Stimulated activated CD8-positive, alpha-beta memory T cell treated with anti-CD3 and anti-CD28 coated beads, Interleukin-7, amount 100 ng/mL, for 1 hour (primary cell): ENCODE data around the gene LRRN3.
A peak's percentile ranks its signal among the peaks of the same experiment; 100 is the strongest.
"Not testable (repeated sequence)": the region's sequence is repeated elsewhere in the genome, so short reads cannot be mapped to it uniquely, and the experiment has no call there.

ENCODE experiments used
- DNase-seq, 2 donors: peaks; one replicate each; pipeline ENCODE4 v3.0.0-alpha.2; 2020; ENCODE audit warnings: low read depth in 2 of 2

Gene LRRN3

DNA sequence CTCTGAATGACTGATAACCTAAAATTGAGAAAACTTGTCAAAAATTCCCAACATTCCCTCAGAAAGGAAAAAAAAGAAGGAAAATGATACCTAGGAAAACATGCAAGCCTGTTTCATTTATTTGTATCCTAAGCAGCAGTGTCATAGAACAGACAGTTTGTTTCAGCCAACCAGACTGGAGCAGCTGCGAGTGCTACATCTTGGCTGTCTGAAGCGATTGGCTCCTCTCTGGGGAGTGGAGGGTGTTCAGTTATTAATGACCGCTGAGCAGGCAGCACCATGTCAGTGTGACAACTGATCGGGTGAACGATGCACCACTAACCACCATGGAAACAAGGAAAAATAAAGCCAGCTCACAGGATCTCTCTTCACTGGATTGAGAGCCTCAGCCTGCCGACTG is at the start of gene LRRN3:
Gene LRRN3 (plus strand): TSS at position 282 of the 400 bp plus-strand sequence. CDS start 31,646 bp downstream, outside the sequence.
- peak in 1 of 2 donors; percentile 9 for DNase-seq

DNA sequence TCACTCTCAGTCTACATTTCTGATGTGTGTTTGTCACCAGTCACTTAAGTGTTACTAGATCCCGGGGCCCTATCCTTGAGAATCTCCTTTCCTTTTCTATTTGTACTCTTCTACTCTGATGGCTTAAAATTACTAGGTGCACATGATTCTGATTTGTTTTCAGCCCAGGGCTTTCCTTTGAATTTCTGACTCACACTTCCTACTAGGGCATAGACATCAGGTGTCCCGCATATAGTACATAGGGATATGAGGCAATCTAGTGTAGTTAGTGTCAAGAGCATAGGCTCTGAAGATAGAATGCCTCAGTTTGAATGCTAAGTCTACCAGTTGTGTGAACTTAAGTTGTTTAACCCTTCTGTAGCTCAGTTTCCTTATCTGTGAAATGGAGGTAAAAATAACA is 49.4 kb upstream of the LRRN3 start:
- DNase-seq, result no peak

DNA sequence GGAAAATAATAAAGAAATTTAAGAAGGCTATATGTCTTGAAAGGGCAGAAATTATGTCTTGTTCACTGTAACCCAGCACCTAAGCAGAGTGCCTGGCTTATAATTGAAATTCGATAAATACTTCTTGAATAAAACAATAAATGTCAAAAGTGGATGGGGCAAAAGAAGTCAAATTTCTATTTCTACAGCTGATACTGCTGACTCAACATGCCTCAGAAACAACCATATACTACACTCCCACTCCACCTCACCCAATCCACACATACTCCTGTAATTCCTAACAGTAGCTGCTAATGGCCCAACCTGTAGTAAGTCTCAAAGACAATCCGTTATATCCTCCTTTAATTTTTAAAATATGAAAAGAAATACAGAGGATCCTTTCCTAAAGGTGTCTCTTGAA is 48.1 kb upstream of the LRRN3 start:
- no peak for DNase-seq

DNA sequence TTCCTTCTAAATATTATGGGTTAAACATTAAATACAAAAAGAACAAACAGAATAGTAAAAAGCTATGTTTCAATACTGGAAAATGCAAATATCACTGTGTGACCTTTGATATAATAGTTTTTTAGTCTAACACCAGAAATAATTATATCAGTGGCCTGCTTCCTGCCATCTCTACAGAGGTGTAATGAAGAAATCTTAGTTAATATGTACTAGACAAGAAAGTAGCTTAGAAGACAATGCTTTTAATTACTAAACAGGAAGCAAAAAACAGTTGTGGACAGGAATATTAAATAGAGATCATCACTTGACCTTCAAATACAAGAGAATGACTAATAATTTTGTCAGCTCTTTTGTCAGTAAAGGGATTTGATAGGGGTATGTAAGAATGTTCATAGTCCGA is 47.4 kb upstream of the LRRN3 start:
- DNase-seq, result no peak

DNA sequence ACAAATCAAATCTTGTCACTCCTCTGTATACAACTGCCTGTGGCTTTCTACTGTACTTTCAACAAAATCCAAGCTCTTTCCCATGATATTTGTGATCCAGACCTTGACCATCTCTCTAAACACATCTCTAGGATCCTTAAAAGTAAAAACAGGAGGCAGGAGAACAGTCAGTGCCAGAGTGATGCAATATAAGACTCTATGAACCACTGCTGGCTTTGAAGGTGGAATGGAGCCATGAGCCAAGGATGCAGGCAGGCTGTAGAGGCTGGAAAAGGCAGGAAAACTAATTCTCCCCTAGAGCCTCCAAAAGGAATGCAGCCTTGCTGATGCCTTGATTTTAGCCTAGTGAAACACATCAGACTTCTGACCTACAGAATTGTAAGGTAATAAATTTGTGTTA is 45.5 kb upstream of the LRRN3 start:
- DNase-seq, result no peak

DNA sequence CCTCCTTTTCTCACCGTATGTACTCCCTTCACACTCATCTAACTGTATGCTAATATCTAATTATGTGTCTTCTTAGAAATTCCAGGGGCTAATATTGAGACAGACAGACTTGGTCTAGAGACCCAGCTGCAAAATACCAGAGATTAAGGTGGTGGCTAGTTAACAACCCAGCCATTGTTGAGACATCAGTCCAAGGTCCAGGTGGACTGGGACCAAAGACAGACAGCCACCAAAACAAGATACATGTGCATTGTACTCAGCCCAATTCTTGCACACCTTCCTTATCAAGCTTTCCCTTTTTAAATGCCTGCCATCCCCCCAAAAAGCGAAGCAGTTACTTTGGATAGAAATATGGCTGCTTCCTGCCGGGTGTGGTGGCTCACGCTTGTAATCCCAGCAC is 43.3 kb upstream of the LRRN3 start:
- DNase-seq, result no peak

DNA sequence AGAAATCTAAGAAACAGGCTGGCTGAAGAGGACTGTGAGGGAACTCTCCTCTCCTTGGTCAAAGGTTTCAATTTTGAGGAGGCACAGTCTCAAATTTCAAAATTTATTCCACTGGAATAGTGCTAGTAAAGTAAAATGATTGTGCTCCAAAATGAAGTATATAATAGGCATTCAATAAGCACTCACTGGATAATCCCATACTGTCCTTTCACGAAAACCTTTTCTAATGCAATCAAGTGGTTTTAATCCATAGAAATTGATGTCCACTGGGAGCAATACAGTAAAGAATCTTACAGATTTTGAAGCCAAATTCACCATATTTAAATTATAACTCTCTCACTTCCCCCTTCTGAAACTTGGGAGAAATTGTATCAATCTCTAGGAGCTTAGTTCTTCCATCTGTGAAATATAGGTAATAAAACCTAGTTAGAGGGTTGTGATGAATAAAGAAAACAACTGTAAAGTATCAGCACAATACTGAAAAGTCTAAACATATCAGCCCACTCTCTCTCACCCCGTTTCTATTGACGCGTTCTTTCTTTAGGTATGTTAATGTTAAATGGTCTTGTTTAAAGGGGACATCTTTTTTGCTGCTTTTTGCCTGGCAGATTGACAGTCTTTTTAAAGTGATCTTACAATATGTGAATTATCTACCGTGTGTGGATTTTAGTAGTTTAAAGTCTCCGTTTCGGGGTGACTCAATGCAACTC is 40.8 kb upstream of the LRRN3 start:
- no peak for DNase-seq

DNA sequence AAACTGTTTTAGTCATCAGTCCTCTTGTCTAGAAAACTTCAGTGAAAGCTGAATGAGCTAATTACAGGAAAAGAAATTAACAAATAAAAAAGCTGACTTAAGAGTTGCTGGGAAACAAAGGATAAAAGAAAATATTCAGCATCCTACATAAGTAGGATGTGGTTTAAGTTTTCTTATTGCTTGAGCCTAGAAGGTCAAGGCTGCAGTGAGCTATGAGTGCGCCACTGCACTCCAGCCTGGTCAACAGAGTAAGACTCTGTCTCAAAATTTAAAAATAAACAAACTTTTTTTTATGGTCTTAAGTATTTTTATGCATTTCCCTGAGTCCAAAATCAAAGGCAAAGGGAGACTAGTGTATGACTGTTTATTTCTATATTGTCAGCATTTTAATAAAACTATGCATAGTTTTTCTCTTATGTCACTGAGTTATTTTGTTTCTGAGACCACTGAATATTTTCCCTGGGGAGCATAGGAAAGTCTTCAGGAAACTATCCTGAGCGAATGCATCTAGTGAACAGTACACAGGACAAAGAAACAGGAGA is 40.0 kb upstream of the LRRN3 start:
- DNase-seq, result no peak

DNA sequence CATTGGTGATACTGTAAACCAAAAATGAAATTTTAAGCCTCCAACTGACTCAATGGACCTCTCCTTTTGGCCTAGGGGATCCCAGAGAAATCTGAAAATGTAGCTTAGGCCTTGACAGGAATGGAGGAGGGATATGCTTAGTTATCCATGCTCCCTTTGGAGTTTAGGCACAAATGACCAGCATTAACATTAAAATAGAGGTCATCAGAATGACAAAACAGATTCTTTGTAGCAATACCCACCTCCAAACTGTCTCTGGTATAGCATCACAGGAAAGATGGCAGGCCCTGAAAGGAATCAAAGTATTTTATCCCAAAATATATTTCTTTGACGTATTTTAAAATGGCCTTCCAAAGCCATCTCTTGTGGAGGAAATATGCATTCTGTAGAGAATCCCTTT is 39.1 kb upstream of the LRRN3 start:
- DNase-seq, result no peak

DNA sequence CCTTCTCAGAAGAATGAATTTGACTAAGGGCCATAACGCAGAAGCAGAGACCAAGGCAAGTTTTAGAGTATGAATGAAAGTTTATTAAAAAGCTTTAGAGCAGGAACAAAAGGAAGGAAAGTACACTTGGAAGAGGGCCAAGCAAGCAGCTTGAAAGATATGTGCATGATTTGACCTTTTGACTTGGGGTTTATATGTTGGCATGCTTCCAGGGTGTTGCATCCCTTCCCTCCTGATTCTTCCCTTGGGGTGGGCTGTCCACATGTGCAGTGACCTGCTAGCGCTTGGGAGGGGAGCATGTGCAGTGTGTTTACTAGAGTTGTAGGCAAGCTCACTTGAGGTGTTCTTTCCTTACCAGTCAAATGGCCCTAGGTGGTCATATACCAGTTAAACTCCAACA is 37.9 kb upstream of the LRRN3 start:
- DNase-seq, result no peak

DNA sequence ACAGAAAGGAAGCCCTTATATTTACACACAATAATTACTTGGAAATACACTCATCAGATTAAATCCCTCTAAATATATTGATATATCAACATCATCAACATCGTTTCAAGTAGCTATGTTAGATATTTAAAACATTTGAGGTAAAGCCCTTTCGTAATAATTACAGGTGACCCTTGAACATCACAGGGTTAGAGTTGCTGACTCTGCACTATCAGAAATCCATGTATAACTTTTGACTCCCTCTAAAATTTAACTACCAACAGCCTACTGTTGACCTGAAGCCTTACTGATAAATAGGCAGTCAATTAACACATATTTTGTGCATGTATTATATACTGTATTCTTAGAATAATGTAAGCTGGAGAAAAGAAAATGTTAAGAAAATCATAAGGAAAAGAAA is 34.6 kb upstream of the LRRN3 start:
- DNase-seq, result no peak

DNA sequence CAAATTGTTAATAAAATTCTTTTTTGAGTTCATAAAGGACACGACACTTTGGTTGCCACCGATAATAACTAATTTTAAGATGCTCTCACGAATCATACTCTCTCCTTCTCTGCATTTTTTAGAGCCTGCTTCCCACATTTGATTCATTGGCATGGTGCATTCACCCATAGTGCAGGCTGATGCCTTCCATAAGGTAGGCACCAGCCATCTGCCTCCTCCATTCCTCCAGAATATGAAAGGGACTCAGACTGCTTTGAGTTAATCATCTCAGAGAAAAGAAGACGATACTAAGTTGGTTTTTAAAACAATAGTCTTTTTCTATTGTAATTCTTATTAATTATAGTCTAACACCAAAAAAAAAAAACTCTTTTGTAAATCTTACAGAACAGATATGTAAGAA is 33.9 kb upstream of the LRRN3 start:
- DNase-seq, result no peak

DNA sequence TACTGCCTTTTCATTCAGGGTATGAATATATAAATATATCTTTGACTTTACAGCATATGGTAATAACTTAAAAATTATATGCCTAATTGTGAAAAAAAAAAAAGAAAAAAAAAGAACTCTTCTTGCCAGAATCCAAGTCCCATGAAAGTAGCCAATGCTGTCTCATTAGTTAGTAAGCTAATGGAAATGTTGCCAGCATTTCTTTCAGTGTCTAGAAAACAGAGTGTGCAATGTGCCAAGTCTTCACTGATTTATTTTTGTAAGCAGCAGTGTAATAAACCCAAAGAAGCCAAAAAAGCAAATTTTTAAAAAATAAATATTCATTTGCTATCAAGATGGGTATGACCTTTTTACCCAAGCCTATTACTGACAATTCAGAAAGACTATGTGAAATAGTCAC is 31.1 kb upstream of the LRRN3 start:
- no peak for DNase-seq

DNA sequence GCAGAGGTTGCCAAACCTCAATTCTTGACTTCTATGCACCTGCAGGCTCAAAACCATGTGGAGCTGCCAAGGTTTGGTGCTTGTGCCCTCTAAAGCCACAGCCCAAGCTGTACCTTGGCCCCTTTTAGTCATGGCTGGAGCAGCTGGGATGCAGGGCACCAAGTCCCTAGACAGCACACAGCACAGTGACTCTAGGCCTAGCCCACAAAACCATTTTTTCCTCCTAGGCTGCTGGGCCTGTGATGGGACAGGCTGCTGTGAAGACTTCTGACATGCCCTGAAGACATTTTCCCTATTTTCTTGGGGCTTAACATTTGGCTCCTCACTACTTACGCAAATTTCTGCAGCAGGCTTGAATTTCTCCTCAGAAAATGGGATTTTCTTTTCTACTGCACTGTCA is 27.8 kb upstream of the LRRN3 start:
- DNase-seq, result no peak

DNA sequence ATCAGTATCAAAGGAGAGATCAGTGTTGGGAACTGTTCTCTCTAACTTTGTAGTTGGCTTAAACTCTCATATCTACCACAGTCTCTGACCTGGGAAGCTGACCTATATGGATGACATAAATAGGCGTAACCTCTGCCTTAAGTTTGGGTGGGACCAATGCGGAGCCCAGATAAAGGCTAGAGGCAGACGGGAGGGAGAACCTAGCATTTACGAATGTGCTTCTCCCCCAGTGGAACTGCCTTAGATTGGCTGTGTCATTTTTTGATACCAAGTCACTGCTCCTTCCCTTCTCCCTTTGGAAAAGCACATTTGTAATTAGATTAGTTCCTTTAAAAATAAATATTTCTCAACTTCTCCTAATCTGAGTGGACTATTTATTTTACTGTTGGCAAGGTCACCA is 23.7 kb upstream of the LRRN3 start:
- DNase-seq, result no peak

DNA sequence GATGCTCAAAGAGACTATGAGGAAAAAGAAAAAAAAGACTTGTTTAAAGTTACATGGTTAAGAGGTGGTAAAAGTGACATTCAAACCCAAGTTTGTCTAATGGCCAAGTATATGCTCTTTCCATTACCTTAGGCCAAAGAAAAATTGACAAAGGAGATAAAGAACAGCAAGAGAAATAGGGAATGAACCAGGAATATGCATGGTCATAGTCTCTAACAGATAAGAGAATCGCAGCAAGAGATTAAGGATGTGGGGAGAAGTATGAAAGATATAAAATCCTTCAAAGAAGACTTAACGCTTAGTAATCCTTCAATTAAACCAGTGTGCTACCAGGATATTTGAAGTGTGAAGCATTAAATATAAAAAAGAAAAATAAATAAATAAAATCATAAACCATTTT is 23.2 kb upstream of the LRRN3 start:
- DNase-seq, result no peak

DNA sequence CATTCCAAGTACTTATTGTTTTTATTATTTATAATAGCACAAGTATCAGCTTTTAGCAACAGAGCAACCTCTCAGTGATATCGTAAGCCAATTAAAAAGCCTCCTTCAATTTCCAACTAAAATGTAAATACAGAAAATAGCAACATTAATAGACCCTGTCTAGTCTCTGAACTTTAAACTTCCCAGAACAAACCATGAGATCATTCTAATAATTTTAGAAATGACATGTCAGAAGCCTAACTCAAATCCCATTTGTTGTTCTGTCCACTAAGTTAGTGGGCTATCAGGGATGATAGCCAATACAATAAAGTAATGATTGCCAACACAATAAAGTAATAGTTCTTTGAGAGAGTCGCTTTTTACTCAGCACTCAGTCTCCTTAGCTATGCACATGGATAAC is 22.3 kb upstream of the LRRN3 start:
- no peak for DNase-seq

DNA sequence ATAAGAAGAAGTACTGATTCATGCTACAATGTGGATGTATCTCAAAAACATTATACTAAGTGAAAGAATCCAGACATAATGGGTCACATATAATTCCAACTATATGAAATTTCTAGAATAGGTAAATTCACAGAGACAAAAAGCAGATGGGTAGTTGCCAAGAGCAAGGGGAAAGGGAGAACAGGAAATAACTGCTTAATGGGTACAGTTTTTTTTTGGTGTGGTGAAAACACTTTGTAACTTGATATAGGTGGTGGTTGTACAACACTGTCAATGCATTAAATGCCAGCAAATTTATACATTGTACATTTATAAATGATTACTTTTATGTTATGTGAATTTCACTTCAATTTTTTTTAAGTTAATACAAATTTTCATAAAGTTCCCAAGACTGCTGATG is 19.4 kb upstream of the LRRN3 start:
- no peak for DNase-seq

DNA sequence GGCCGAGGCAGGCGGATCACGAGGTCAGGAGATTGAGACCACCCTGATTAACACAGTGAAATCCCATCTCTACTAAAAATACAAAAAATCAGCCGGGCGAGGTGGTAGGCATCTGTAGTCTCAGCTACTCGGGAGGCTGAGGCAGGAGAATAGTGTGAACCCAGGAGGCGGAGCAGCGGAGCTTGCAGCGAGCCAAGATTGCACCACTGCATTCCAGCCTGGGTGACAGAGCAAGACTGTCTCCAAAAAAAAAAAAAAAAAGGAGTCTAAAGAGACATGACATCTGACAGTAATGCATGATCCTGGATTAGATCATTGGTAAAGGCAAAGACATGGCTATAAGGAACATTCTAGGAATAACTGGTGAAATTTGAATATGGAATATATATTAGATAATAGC is 18.3 kb upstream of the LRRN3 start:
- DNase-seq, result not testable (repeated sequence)

DNA sequence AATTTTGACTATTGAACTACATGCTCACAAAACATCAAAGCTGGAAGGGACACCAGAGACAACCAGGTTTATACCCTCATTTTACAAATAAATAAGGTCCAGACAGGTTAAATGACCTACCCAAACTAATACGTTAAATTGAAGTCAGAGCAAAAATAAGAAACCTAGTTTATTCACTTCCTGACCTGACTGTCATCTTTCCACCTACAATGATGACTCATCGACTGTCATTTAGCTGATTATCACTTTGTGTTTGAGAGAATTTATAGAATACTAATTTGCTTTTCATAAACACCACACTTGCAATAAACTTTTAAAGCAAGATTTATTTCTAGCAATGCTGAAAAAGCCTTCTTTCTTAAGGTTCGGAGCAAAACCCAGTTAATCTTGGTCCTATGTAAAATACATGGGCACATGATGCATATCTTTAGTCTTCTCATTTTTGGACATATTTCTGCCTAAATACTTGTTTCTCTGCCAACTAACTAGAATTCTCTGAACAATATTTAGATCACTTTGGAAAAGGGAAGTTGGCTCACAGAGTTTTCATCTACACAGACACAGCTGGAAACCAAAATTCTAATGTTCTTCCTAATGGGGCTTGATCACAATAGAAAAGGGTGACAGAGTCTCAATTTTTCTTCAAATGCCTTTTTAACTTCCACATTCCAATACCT is 16.7 kb upstream of the LRRN3 start:
- no peak for DNase-seq

DNA sequence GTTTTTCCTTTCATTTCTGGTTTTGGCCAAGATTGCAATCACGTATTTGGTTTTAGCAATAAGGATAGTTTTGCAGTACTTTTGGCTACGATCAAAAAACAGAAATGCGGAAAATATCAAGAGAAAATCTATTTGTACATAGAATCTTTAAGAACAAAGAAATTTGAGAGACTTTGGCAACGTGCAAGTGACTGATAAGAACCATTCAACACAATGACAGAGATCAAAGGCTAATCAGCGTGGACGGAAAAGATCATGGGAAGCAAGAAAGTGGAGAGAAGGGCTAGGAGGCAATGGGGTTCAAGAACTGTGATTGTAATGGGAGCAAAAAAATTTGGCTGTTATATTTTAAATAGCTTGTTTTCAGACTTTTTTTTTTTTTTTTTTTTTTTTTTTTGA is 16.2 kb upstream of the LRRN3 start:
- no peak for DNase-seq

DNA sequence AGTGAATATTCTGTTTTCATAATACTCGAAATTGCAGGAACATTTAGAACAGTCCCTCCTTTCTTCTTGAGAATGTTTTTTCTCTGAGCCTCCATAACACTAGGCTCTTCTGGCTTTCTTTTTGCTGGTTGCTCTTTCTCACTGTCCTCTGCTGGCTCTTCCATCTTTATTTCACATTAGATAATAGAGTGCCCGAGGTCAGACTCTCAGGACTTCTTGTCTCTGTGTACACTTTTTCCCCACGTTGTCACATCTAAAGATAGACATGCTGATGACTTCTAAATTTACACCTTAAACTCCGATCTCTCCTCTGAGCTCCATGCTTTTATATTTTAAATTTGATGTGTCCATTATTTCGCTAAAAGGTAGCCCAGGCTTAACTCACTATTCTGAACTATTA is 15.4 kb upstream of the LRRN3 start:
- DNase-seq, result no peak

DNA sequence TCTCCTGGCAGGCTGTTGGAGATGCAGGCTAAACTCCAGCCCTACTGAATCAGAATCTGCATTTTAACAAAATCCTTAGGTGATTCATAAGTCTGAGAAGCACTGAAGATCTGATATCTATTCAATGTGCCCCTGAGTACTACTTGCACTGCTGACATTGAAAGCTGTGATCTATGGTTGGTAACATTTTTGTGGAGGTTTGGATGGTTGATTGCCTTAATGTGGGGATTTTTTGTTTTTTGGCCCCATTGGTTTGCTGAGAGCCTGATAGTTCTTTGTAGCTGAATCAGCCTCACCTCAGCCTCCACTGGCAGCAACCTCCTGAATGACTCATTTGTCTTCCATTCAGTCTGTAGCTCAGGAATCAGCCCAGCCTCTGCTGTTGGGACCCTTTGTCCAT is 14.7 kb upstream of the LRRN3 start:
- no peak for DNase-seq

DNA sequence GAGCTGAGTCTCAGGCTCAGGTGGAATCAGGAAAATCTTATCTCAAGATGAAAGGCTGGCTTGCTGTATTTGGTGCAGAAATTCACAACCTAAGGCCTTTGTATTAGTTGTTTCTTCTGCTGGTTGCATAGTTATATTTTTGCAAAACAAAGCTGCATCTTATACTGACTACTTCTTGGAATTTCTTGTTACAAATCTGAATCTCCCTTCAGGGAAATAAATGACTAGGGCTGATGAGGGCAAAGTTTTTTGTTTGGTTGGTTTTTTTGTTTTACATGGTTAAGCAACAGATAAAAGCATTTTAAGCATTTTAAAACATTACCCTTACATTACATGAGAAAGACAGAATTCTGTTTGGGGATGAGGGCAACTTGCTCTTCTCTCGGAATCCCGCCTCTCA is 13.9 kb upstream of the LRRN3 start:
- no peak for DNase-seq
